ENCODE measurements around the gene NT5C3A.
"Not testable (repeated sequence)": the region's sequence is repeated elsewhere in the genome, so short reads cannot be mapped to it uniquely, and the experiment has no call there.

Gene NT5C3A

GRCh38 chr7:33040803-33041516, 21.6 kb downstream of the NT5C3A start:
- DNase-seq, result peak; percentile 76

DNA sequence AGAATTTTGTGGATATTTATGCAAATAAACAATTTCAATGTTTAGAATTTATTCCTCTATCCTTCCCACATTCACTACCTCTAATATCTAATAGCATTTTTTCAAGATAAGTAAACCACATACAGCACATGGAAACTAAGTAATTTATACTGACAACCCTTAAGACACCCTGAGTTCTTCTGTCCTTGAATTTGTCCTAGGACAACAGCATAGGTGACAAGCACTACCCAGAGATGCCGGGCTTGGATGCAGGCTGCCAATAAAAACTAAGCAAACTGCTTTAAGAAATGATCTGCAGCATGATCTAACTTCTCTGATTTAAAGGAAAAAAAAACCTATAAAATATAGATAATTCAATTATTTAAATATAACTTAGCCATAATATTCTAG, 22.7 kb downstream of the NT5C3A start:
- no peak for DNase-seq

DNA sequence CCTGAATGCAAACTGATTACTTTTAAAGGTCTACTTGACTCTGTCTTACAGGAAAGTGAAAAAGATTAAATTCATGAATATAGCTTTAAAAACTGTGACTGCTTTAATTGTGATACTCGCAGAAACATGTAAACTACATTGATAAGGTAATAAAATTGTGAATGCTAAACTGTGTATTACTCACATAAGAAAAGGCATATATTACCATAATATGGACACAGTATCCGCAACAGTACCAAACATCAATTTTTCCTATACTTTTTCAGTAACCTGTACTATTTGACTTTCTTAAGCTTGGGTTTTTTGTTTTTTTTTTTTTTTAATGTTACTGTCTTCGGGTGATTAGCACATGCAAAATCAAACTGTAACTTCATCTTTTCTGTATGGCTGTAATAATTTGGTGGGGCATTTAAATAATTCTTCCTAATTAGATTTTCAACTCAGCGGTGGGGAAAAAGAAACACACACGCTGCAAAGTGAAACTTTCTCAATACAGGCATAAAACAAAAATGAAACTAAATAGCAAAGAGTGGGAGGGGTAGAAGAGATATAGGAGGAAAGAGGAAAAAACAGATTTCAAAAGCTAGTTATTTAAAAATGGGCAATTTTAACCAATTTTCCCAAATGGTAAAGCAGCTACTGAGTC, 23.2 kb downstream of the NT5C3A start:
- DNase-seq, result no peak

DNA sequence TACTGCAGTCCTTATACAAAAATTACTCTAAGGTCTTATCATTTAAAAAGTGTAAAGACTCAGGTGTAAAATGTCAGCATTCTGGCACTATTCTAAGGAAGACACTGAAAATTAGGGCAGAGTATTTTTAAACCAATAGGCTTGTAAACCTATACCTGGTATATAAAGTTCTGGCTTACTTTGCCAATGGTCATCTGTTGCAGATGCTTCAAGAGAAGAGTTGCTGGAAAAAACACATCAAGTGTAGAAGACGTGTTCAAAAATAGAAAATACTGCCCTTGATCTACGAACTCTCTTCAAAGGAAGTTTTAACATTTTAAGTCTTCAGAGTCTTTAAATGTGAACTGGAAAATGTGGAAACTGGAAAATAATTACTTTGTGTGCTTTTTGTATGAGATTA, 23.9 kb downstream of the NT5C3A start:
- DNase-seq, result no peak

DNA sequence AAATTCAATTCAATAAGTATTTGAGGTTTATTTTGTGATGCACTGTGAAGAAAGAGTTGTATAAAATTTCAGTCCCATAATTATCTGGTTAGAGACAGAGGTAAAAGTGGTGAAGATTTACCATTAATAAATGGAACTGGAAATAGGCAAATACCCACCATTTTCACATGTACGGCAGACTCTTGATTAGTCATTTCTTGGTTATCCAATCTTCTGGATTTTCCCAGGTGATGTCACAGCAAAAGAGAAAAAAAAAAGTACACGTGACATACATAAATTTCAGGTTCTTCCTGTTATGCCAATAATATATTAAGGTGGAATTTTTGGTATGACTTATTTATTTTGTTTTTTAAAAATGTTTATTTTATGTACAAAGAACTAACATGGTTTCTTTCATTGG, 26.8 kb downstream of the NT5C3A start:
- no peak for DNase-seq

DNA sequence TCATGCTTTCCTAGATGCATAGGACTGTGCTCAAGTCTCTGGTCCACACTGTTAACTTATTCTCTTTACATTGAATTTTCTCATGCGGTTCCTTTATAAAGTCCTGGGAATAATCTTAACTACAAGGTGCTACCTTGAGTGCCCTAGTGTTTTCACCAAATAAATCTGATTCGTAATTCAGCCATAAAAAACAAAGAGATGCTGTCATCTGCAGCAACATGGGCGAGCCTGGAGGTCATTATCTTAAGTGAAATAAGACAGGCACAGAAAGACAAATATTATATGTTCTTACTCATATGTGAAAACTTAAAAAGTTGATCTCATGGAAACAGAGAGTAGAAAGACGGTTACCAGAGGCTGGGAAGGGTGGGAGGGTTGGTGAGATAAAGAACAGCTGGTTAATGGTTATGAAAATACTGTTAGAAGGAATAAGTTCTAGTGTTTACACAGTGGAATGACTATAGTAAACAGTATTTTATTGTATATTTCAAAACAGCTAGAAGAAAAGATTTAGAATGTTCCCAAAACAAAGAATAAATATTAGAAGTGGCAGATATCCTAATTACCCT, 38.3 kb downstream of the NT5C3A start:
- no peak for DNase-seq

DNA sequence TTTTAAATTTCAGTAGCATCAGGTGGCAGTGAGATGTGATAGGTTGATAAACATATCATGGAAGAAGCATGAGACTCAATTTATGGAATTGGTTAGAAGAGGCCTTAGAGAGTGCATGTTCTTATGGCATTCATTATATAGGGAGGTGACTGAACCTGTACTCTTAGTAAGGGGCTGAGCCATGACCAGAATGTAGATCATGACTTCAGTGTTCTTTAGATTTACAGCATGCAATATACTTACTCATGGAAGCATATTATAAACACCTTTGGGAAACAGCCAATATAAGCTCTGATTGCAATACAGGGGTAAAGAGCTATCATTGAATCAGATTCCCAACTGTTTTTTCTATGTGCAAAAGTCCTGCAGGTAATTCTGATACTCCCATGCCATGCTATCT, 50.2 kb downstream of the NT5C3A start:
- DNase-seq, result no peak

DNA sequence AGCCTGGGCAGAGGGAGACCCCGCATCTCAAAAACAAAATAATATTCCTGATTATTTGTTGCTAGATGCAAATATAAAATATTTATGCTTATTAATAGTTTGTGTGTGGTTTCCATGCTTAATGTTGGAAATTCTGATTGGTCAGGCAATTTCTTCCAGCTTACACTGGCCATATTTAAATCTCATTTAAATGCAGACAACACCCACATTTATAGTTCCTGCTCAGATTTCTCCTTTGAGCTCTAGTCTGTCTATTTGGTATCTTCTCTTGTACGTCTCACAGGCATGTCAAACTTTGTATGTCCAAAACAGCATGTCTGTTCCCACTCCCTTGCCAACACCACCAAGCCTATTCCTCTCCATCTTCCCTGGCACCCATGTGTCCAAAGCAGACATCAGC, 52.8 kb downstream of the NT5C3A start:
- no peak for DNase-seq

- not testable (repeated sequence) for DNase-seq
Observed at GRCh38 chr7:33005690-33006089, 56.9 kb downstream of the NT5C3A start.

- DNase-seq, result not testable (repeated sequence)
Observed at GRCh38 chr7:33005193-33005592, 57.4 kb downstream of the NT5C3A start.

GRCh38 chr7:33004104-33004616, 58.4 kb downstream of the NT5C3A start:
- DNase-seq, result not testable (repeated sequence)

DNA sequence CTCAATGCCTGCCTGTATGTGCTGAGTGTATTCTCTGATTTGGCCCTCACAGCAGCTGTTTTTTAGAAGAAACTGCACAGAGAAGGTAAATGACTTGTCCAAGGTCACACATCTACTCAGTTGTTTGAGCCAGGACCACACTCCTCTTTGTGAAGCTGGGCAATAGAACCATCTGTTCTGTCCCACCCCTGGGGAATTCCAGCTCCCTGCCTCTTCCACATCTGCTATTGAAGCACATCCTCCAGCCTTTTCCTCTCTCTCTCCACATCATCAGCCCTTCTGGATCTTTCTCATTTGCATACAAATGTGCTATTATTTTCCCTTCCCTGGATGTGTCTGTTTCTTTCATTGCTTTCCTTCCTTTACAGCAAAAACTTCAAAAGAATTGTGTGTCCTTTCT, 59.5 kb downstream of the NT5C3A start:
- DNase-seq, result not testable (repeated sequence)

DNA sequence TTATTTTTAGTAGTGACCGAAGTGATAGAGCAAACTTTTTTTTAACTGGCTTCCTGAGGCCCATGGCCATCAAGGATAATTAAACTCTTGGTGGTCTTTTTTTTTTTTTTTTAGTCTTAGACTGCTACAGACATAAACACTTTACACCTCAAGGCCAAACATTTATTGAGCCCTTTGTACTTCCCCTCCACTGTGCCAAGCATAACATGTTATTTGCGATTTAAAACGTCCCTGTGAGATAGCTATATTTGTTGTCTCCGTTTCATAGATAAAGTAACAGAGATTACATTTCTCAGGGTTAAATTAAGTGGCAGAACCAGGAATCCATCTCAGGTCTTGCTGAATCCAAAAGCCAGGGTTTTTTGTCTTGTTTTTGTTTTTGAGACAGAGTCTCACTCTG, 63.2 kb downstream of the NT5C3A start:
- not testable (repeated sequence) for DNase-seq

DNA sequence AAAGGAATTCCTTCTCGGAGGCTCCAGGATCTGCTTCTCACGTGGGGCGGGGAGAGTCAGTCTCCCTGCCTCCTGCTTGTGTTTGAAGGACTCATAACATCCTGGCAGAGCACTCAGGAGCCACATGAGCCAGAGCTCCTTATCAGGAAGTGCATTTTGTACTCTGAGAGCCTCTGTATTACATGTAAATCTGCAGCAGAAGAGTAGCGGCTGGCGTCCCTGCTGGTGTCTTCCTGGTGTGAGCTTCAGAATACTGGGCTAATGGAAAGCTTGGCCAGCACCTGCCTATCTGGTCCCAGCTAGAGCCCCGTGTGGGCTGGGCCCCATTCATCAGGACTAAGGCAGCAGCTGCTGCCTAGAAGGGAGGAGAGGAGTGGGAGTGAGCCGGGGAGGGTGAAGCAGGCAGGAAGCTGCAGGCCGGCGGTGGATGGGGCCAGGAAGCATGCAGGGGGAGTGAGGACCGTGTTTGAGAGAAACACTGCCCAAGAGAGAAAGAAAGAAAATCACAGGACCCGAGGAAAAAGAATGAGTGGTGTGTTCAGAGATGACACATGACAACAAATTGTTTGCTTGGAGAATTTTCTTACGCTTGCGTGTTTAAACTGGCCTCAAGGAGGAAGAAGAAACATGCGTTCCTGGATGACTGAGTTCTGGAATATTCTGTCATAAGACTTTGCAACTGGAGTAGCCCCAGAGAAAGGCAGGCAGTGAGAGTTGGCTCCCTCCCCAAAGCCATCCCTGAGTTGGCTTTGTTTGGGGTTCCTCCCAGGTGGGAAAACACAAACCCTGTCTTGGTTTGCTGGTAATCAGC, 64.0 kb downstream of the NT5C3A start:
- not testable (repeated sequence) for DNase-seq

DNA sequence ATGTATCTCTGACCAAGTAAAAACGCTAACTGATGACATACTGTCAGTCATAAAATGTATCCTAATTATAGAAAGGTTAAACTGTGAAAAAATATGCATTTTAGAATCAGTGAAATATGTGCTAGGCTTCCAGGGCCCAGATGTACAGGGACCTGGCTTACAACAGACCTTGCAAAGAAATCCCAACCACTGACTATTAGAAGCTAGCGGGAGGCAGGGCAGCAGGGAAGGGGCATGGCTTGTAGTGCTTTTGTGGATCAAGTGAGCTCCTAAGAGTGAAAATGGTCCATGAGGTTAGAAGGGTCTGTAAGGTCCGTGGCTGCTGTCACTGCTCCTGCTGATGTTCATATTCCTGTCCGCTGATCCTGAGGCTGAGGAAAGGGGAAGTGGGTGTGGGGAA, 64.6 kb downstream of the NT5C3A start:
- DNase-seq, result not testable (repeated sequence)

DNA sequence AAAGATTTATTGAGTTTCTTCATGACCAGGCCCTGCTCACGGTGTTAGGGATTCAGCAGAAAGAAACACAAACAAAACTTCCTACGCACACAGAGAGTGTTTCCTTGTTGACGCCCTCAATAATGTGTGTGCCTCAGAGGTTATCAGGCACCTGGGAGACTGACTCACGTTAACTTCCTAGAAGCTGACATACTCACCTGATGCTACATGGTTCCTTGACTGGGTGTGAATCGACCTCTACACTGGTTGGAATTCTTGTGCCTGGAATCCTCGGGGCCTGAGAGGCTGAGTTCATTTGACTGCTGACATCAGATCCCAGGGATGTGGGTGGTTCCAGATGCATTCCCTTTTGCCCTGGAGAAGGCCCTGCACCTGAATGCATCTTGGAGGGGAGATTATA, 69.8 kb downstream of the NT5C3A start:
- not testable (repeated sequence) for DNase-seq

- peak; percentile 6 for DNase-seq
Observed at GRCh38 chr7:32991975-32992700, 70.4 kb downstream of the NT5C3A start.

DNA sequence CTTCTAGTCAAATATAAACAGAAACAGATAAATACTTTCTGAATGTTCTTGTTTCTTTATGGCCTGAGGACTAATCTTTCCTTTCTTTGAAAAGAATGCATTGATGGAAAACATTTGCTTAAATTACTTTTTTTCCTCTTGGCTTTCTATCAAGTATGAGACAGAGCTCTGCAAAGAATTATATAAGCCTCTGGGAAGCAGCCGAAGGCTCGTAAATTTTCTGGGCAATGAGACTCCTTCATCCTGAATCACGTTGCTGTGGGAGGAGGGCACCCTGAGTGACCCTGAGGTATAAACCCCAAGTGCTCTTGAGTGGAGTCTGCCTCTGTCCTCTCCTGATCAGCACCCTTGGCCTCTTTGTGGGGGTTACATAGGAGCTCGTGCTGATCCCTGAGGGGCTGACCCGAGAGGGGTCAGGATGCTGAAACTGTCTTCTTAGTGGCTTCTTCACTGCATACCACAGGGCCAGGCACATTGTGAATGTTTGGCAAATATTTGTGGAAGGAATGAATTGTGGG, 71.4 kb downstream of the NT5C3A start:
- not testable (repeated sequence) for DNase-seq

- DNase-seq, result not testable (repeated sequence)
Observed at GRCh38 chr7:32988148-32988547, 74.4 kb downstream of the NT5C3A start.

- not testable (repeated sequence) for DNase-seq
Observed at GRCh38 chr7:32979902-32980301, 82.7 kb downstream of the NT5C3A start.

- DNase-seq, result not testable (repeated sequence)
Observed at GRCh38 chr7:32979246-32979645, 83.3 kb downstream of the NT5C3A start.

- not testable (repeated sequence) for DNase-seq
Observed at GRCh38 chr7:32977159-32977558, 85.4 kb downstream of the NT5C3A start.

All from CD4-positive, alpha-beta T cell treated with Interleukin-17A for 4 hours (primary cell).